GM21529 (cell line): Measurements from ENCODE around the gene RRP36.
"Not testable (repeated sequence)": the region's sequence is repeated elsewhere in the genome, so short reads cannot be mapped to it uniquely, and the experiment has no call there.

Experiments
- ATAC-seq: cut with Tn5 transposase; IDR thresholded peaks from one replicate; pipeline ENCODE4 v1.9.1; 2021; ENCODE audit not compliant: unreplicated experiment

Gene RRP36, protein sequence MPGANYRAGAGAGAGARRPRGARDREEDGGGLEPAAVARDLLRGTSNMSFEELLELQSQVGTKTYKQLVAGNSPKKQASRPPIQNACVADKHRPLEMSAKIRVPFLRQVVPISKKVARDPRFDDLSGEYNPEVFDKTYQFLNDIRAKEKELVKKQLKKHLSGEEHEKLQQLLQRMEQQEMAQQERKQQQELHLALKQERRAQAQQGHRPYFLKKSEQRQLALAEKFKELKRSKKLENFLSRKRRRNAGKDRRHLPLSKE

DNA sequence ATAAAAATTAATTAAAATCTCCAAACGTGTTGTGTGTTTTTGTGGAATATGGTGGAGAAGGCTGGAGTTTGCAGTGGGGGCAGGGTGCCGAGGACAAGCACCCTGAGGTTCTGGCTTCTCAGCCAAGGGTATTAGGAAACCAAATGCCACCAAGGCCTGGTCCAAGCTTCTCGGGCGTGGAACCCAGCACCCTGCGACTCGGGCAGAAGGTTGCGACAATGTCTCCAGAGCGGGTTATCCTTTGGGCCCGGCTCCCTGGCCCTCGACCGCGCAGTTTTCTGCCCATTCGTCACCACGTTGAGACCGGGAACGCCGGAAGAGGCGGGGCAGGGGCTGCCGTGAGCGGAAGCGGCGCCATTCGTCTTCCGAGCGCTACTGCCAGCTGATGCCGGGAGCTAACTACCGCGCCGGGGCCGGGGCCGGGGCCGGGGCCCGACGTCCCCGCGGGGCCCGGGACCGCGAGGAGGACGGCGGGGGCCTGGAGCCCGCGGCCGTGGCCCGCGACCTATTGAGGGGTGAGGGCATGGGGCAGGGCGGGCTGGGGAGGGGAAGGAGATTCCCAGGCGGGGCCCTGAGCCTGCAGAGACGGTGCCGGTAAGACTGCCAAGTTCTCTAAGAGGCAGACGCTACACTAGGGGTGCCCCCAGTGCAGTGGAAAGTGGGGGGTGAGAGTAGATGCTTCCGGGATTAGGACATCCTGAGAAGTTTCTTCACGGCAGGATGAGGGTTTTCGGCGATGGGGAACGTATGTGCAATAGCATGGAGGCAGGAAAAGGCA lies at the start of gene RRP36:
Gene RRP36, plus strand, starts transcription at position 354 of the 778 bp plus-strand sequence. Its CDS starts 32 bp downstream, at position 386.
- peak; percentile 83 for ATAC-seq

DNA sequence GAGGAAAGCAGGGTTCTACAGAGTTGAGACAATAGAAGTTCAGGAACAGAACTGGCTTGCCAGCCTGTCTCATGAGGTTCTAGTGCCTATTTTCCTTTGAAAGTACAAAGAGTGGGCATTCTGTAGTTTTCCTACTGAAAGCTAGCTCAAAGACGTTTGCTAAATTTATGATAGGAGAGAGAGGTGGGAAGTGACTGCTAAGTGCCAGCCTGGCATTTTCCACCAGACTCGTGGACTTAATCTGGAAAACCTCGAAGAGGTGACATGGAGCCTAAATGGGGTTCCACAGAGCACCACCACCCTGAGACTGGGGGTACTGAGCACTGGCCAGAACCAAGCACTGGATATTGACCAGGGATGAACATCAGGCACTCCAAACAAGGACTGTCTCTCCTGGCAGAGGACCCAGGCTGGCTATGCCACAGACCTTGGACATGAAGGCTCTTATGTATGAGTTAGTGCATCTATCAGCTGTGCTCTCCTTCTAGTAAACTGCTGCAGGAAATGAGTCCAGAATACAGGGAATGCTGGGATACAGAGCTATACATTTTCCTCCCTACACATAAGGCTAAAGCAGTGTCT lies 49.6 kb upstream of the RRP36 start:
- ATAC-seq = no peak

DNA sequence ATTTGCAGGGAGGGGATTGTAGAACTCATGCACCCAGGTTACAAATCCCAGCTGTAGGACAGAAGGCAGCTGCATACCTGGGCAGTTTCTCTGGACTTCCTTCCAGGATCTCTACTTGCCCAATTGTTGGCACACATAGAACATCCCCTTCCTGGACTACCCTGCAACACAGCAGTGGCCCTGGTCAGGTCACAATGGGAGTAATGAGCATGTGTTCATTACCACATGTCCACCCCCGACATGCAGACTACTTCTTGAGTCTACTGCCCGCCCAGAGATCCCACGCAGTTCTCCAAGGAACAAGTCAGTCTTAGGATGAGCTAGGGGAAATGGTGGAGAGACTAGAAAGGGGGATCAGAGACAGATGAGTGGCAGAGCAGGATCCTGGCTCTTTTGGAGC lies 47.5 kb upstream of the RRP36 start:
- ATAC-seq = no peak

DNA sequence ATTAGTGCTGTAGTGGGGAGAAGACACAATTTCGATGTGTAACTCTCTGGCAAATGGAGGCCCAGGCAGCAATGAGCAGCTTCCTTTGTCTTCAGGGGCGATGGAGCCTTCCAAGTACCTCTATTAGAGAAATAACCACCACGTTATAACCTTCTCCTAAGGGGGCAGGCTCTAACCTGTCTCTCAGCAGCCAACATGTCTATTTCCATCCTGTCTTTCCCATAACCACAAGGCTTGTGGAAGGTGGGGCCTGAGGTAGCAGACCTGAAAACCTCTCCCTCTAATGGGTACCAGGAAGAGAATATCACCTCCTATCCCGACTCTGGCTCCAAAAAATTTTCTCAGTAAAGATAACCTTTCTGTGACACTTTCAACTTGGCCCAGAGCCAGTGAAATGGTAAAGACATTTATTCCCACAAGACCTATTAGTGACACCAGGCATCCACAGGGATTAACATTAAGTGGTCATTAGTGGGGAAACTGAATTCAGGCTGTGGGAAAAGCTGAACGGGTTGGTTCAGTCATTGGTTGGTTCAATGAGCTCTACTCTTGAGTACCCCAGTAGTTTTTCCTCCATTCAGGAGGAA lies 46.4 kb upstream of the RRP36 start:
- ATAC-seq = no peak

DNA sequence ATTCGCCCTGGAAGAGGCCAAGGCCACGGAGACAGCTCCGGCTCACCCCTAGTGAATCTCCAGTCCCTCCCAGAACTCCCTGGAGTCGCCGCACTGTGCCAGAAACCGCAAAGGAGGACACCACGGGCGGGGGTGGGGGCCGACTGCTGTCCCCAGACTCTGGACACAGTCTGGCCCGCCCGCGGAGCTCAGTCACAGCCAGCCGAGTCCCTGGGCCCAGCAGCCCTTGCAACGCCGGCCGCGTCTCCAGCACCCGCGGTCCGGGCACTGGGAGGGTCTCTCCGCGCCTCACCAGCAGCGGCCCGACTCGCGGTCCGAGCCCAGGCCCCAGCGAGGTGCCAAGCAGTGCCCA lies 43.0 kb upstream of the RRP36 start:
- ATAC-seq = peak; percentile 19

DNA sequence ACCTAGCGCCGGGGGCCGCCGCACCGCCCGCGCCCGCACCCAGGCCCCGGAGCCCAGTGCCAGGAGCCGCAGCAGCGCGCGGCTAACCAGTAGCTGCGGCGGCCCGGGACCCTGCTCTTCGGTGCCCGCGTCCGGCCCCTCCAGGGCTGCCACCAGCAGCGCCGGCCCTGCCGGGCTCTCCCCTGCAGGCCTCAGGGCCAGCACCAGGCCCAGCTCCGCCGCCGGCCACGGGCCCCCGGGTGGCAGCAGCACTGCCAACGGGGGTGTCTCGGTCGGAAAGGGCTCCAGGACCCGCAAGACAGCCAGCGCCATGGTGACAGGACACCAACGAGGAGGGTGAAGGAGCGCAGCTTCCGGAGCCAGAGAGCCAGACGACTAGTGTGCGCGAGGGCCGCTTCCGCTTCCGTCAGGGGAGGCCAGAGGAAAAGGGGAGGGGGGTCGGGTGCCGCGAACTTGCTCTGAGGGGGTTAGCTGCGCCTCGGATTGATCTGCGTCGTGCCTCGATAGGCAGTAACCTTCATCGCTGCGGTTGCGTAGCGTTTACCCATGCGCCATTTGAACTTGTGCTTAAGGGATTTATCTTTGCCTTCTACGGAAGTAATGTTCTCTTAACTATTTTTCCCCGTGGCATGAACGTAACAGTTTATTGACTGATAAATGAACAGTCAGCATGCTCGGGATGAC lies 42.4 kb upstream of the RRP36 start, which contains the start of gene PEX6:
Gene PEX6, minus strand, starts transcription at position 343 of the 684 bp plus-strand sequence. Its CDS starts 31 bp downstream, at position 312.
- peak; percentile 91 for ATAC-seq

DNA sequence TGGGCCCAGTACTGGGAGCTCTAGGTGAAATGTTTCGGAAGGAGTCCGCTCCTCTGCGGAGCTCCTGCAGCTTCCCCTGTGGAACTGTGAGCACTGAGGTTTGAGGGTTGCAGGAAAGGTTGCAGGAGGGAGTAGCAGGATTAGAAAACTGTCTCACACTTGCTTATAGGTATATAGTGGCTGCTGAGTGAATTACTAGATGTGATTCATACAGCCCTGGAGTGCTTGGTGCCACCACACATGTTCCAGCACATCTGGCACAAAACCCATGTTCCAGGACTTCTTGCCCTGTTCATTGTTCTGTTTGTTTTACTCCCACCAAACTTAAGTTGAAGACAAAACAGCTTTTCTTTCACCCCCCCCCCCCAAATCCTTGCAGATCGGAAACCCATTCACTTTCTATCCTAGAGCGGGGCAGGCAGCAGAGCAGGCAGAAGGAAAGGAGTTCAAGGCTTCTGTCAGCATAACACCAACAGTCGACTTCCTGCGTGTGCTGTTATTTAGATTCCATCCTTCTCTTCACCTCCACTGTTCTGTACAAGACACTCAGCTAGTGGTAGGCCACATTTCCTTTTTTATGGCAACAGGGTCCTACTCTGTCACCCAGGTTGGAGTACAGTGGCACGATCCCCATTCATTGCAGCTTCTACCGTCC lies 41.8 kb upstream of the RRP36 start:
- ATAC-seq = no peak

DNA sequence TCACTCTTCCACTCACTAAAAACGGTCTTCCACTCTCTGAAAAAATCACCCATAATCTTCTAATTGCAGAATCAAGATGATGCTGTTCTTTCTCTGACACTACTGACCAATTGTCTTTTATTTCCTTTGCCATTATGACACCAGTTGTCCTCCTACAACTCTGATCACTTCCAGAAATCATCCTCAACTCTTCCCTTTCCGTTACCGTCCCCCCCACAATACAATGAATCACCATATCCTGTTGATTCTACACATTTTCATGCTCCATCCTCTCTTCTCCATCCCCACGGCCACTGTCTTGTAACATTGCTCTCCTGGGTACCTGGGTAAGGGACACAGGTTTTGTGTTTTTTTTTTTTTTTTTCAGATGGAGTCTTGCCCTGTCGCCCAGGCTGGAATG lies 39.6 kb upstream of the RRP36 start:
- ATAC-seq = no peak

DNA sequence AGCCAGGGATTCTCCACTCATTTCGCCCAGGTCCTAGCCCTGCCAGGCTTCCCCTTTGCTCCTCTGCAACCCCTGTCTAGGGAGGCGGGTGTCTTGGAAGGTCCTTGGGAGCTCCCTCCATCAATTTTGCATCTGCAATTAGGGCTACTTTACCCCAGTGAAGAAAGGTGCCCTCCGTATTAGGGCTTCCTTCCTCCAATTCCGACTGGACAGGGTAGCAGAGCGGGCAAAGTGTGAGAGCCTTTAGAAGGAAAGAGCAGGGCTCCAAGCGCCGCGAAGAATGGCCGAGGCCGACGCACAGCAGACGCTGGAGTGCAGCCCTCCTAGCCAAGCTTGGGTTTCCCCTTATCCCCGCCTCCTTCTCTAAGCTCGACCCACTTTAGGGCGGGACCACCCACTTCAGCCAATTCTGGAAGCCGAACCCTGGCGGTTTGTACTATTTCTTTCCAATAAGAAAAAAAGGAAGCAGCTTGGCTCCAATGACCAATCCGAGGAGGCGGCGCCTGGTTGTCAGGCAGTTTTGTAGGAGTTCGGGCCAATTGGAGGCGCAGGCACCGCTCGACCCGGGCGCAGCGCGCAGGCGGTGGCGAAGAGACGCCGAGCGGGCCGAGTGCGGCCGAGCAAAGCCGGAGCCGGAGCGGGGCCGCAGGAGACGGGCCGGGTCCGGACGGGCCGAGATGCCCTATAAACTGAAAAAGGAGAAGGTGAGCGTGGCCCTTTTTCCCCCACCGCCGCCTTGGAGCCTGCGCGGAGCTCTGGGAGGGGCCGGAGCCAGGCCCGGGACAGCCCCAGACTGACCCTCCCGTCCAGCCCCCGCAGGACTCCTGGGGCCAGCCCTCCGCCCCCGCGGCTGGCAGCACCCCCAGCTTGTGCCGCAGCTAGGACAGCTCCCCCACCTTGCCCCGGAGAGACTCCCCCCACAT lies 37.2 kb upstream of the RRP36 start, which contains the start of gene PPP2R5D:
Gene PPP2R5D, plus strand, starts transcription at position 570 of the 923 bp plus-strand sequence. Its CDS starts 108 bp downstream, at position 678.
- peak; percentile 93 for ATAC-seq

DNA sequence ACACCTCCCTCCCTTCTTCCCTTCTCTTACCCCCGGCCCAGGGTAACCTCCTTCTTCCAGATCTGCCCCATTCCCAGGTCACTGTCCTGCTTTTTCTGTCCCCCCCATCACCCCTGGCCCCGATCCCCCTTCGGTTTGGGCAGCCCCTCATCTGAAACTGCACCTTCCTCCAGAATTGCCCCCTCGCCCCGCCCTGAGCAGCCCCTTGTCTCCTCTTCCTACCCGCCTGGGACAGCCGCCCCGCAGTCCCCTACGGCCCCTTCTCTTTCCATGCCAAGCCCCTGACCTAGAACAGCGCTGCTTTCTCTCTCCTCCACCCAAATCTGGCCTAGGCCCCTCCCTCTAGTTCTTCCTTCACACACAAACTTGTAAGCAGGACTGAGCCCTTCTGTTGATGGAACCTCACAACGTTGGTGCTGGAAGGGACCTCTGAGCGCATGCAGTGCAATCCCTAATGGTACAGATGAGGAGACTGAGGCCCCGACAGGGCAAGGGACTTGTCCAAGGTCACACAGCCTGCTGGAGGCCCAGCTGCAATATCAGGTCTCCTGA lies 36.4 kb upstream of the RRP36 start:
- no peak for ATAC-seq

DNA sequence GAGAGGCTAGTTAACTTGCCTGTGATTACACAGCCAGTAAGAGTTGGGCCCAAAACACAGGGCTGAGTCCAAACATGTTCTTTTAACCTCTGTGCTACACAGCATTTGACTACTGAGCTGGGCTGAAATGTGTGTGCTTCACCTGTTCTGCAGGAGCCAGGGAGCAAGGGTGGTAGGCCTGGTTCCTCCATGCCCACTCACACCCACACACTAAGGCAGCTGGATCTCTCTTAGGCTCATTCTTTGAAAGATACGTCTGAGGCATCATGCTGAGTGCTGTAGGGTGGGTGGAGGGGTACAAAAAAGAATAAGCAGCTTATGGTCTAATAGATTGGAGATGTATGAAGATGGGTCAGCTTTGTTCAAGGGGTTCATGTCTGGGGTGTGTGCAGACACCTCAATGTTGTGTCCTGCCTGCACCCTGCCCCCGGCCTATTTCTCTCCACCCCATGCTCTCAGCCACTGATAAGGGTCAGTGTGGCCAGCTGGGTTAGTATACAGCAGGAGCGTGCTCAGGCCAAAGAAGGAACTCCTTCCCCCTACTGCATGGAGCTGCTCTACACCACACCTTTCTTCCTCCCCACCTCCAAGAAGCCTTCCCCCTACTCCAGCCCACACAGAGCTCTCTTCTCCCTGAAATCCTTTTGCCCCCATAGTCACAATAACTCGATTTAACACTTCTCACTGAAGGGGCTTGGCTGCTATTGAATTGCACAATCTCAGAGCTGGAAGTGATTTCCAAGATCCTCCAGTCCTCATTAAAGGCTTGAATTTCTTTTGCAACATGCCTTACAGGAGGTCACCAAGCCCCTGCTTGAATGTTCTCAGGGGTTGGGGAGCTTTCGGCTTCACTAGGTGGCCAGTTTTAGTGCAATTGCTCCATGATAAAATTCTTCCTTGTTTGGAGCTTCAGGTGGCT lies 33.6 kb upstream of the RRP36 start:
- no peak for ATAC-seq

DNA sequence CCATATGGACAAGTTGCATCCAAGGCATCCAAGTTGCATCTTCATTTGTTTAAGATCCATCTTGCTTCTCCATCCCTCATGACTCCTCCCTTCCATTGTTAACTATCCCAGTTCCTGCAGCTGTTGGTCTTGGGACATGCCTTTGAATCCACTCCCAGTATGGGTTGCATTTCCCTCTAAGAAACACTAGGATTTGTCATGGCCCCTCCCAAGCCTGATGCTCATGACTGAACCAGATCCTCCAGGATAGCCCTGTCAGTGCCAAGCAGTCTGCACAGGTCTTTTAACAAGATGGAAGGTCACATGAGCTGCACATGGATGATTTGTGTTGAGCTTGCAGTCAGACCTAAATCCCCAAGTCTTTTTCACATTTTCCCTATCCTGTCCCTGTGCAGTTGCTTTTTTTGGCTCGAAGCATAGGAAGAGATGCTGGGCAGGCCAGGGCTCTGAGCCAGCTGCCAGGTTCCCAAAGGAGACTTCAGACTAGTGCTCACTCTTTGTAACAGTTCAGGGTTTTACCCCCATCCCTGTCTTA lies 32.9 kb upstream of the RRP36 start:
- no peak for ATAC-seq

DNA sequence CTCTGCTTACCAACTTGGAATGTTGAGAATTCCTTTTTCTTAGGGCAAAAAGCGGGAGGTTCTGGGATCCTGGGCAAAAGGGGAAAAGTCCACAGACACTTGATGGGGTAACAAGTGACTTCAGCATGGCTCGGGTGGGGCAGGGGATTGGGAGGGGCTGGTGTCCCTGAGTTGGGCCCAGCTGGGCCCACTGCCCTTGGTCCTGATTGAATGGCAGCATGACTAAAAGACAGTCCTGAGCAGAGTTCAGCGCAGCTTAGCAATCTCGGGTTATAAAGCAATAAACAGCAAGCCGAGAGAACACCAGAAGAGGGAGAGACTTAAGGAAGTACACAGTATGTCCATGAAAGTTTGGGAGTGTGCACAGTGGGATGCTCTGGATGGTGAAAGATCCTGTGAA lies 31.5 kb upstream of the RRP36 start:
- no peak for ATAC-seq

DNA sequence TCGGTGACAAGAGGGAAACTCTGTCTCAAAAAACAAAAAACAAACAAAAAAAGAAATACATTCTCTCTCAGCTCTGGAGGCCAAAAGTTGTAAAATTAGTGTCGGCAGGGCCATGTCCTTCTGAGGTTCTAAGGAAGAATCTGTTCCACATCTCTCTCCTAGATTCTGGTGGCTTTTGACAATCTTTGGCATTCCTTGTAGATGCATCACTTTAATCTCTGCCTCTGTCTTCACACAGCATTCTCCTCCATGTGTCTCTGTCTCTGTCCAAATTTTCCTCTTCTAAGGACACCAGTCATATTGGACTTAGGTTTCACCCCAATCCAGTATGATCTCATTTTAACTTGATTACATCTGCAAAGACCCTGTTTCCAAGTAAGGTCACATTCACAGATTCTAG lies 28.0 kb upstream of the RRP36 start:
- ATAC-seq = no peak

DNA sequence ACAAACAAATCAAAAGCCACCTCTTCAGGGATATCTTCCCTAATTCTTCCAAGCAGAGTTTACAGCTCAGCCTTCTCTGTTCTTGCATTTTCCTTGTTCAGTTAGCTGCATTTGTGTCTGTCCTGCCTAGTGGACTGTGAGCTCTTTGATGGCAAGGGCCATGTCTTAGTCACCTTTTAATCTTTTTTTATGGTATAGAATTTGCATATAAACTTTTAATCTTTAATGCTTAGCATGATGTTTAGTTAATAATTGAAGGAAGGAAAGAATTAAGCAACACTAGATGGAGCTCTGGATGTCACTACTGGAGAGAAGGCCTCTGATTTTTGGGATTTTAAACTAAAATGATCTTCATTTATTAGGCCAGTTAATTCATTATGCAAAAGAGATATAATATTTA lies 24.9 kb upstream of the RRP36 start:
- ATAC-seq = no peak

DNA sequence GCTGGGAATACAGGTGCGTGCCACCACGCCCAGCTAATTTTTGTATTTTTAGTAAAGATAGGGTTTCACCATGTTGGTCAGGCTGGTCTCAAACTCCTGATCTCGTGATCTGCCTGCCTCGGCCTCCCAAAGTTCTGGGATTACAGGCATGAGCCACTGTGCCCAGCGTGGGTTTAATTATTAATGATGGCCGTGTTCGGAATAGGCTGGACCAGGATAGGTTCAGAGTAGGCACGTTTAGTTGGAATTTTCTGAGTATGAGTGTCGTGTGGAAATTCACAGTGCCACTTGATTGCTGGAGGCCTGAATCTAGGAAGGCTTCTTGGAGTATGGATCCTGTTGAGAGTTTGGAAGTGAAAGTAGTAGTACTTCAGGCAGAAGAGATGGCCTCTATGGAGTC lies 23.2 kb upstream of the RRP36 start:
- ATAC-seq = not testable (repeated sequence)

DNA sequence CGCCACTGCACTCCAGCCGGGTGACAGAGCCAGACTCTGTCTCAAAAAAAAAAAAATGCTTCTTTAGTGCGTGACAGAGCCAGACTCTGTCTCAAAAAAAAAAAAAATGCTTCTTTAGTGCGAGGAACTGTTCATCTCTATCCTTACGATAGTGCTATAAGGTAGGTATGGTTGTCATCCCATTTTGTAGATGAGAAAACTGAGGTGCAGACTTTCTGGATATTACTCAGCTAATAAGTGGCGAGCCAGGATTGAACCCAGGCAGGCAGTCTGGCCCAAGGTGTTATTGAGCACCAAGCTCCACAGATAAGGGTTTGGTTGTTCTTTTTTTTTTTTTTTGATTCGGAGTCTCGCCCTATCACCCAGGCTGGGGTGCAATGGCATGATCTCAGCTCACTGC lies 19.6 kb upstream of the RRP36 start:
- ATAC-seq = no peak

DNA sequence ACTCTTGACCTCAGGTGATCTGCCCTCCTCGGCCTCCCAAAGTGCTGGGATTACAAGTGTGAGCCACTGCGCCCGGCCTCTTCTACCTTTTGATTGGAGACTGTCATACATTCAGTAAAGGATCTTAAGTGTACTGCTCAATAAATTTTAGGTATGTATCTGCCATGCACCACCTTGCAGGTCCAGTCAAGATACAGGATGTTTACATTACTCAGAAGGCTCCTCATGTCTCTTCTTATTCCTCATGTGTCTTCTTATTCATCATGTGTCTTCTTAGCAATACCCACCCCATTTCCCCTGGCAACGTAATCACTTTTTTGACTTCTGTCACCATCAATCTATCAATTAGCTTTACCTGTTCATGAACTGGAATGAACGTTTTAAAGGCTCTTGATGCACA lies 15.6 kb upstream of the RRP36 start:
- ATAC-seq = no peak
